GM06990 (cell line): ENCODE data around the gene DCDC1.
"Not testable (repeated sequence)": the region's sequence is repeated elsewhere in the genome, so short reads cannot be mapped to it uniquely, and the experiment has no call there.

Experiments
- DNase-seq: peaks from one replicate; pipeline ENCODE4 v3.0.0-alpha.2; 2011; ENCODE audit not compliant: insufficient read length; ENCODE audit errors: extremely low read depth
- H3K27me3 ChIP-seq: replicated peaks from 2 replicates; pipeline ENCODE4 v1.6.0; 2011; ENCODE audit warnings: low read length; ENCODE audit not compliant: control insufficient read depth, insufficient read depth
- H3K36me3 ChIP-seq: 2 replicates; pipeline ENCODE4 v1.5.1; 2011; ENCODE audit warnings: low read length; ENCODE audit not compliant: control insufficient read depth, insufficient read depth
- H3K4me3 ChIP-seq: replicated peaks from 2 replicates; pipeline ENCODE4 v1.5.1; 2011; ENCODE audit warnings: low read depth, mild to moderate bottlenecking, control low read depth, low read length
- CTCF ChIP-seq: IDR thresholded peaks from 2 replicates; pipeline ENCODE4 v1.5.1; 2011; ENCODE audit warnings: low read length, control low read depth, mild to moderate bottlenecking, inconsistent platforms; ENCODE audit not compliant: insufficient read depth, poor library complexity, severe bottlenecking

DCDC1 gene

GRCh38 chr11:31326470-31327148 is 42.9 kb downstream of the DCDC1 start:
- no peak for TF ChIP-seq CTCF
- Histone ChIP-seq H3K27me3 (no peaks in the 10 kb centered on the region), H3K36me3 (no peaks in the 10 kb centered on the region), H3K4me3 (no peak overlapping the region)
- no peak for DNase-seq

- no peak for DNase-seq
- no peak overlapping the region for H3K4me3 ChIP-seq
- TF ChIP-seq CTCF = no peak
- H3K27me3 ChIP-seq = no peaks in the 10 kb centered on the region
- H3K36me3 ChIP-seq = no peaks in the 10 kb centered on the region
Measured at GRCh38 chr11:31325160-31325559, 44.4 kb downstream of the DCDC1 start.

GRCh38 chr11:31323145-31323544 is 46.4 kb downstream of the DCDC1 start:
- TF ChIP-seq CTCF = no peak
- Histone ChIP-seq H3K27me3 (no peaks in the 10 kb centered on the region), H3K4me3 (no peak overlapping the region), H3K36me3 (no peaks in the 10 kb centered on the region)
- DNase-seq = no peak

GRCh38 chr11:31321494-31321893 is 48.0 kb downstream of the DCDC1 start:
- not testable (repeated sequence) for H3K4me3 ChIP-seq, H3K36me3 ChIP-seq

GRCh38 chr11:31303644-31304180 is 65.8 kb downstream of the DCDC1 start:
- TF ChIP-seq CTCF = no peak
- DNase-seq = no peak
- H3K36me3 ChIP-seq = no peaks in the 10 kb centered on the region
- no peaks in the 10 kb centered on the region for H3K27me3 ChIP-seq
- no peak overlapping the region for H3K4me3 ChIP-seq

More at GRCh38 chr11:31321494-31321893, 48.0 kb downstream of the DCDC1 start:
- DNase-seq, H3K27me3 ChIP-seq: not testable (repeated sequence)

- H3K4me3 ChIP-seq = no peak overlapping the region
- H3K36me3 ChIP-seq = no peaks in the 10 kb centered on the region
- no peaks in the 10 kb centered on the region; the same call in 1 of the 2 replicates for H3K27me3 ChIP-seq
- DNase-seq = no peak
- TF ChIP-seq CTCF = no peak
Measured at GRCh38 chr11:31301549-31302510, 67.7 kb downstream of the DCDC1 start.
